GM13976 (cell line): ENCODE results near the gene CABP4.

Experiments
- DNase-seq: peaks from one replicate; pipeline ENCODE4 v3.0.0; 2012; ENCODE audit warnings: low spot score
- CTCF ChIP-seq: IDR thresholded peaks from 2 replicates; pipeline ENCODE4 v1.5.1; 2012; ENCODE audit warnings: borderline replicate concordance, mild to moderate bottlenecking; ENCODE audit not compliant: insufficient read depth; ENCODE audit errors: extremely low read depth, missing control alignments, control extremely low read depth
- in situ Hi-C: fragments of 300-500 bp; cut with MboI; formaldehyde crosslinking; loops from one replicate; pipeline ENCODE4 v1.12.0; 2022; ENCODE audit warnings: low sequenced_read_pairs, mixed read lengths, inconsistent platforms; ENCODE audit not compliant: unreplicated experiment

The CABP4 gene

DNA sequence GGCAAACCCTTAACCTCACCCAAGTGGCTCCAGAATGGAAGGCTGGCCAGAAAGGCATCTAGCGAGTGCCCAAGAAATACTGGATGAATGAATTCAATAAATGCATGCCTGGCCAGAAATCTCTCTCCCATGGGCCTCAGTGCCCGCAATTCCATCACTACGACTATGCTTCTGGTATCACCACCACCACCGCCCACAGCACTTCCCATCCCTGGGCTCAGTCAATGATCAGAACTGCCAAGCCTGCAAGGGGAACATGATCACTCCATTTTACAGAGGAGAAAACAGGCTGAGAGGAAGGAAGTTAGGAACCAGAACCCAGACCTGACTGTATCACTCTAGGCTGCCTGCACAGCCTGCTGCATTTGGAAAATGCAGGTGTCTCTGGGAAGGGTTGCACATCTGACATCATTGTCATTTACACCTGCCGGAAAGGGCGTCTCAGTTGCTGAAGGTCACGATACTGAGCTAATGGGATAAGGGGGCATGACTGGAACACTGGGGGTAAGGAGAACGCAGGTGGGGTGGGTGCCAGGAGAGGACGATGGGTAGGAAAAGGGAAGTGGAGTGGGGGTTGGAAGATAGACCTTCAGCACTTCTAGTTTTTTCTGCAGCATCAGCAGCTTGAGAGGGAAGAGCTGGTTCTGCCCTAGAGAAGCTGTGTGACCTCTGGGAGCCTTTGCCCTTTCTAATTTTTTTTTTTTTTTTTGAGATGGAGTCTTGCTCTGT is 5.9 kb upstream of the CABP4 start:
- no peak for DNase-seq
- no peak for TF ChIP-seq CTCF
- in situ Hi-C loops = no loop called here

DNA sequence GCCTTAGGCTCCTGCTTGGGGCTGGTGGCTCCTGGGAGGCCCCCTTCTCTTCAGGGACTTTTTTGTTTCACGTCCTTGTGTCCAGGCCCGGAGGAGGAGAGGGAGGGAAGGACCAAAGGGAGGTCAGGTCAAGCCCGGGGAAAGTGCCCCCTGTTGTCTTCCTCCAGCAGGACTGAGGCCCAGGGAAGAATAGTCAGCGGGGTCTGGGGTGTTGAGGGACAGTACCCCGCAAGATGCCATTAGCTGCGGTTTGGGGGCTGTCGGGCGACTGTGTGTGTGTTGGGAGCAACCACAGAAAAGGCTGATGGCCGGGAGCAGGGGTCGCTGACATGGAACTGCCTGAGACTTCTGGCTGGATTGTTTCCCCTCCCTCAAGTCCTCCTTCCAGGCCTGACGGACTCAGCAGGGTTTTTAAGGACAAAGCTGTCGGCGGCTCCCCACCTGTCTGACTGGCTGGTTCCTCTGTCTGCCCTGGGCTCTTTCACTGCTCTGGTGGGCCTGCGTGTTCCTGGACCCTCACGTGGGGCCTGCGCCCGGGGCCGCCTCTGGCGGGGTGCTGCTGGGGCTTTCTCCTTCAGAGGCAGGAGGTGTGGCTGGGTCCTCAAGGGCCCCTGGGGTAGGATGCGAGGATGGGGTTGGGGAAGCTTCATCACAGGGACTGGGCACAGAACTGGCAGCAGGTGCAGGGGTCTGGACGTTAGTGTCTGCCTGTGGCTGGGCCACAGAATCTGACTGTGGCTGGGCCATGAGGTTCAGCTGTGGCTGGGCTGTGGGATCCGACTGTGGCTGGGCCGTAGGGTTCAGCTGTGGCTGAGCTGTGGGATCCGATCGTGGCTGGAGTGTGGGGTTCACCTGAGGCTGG is 4.1 kb upstream of the CABP4 start:
- TF ChIP-seq CTCF = no peak
- in situ Hi-C loops = no loop called here

DNA sequence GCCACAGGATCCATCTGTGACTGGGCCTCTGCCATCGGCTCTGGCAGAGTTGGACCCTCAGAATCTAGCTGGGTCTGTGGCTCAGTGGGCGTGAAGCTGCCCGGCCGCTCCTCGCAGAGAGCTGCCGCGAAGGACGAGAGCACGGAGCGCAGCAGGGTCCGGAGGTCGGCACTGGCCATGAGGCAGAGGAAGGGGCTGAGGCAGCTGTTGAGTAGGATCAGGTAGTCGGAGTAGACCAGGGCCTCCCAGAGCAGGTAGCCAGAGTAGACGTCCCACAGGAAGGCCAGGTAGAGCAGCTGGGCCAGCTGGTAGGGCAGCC is 3.5 kb upstream of the CABP4 start:
- no peak for TF ChIP-seq CTCF
- DNase-seq = no peak
- in situ Hi-C loops = no loop called here

More for the DNA sequence above, 4.1 kb upstream of the CABP4 start:
- no peak for DNase-seq

DNA sequence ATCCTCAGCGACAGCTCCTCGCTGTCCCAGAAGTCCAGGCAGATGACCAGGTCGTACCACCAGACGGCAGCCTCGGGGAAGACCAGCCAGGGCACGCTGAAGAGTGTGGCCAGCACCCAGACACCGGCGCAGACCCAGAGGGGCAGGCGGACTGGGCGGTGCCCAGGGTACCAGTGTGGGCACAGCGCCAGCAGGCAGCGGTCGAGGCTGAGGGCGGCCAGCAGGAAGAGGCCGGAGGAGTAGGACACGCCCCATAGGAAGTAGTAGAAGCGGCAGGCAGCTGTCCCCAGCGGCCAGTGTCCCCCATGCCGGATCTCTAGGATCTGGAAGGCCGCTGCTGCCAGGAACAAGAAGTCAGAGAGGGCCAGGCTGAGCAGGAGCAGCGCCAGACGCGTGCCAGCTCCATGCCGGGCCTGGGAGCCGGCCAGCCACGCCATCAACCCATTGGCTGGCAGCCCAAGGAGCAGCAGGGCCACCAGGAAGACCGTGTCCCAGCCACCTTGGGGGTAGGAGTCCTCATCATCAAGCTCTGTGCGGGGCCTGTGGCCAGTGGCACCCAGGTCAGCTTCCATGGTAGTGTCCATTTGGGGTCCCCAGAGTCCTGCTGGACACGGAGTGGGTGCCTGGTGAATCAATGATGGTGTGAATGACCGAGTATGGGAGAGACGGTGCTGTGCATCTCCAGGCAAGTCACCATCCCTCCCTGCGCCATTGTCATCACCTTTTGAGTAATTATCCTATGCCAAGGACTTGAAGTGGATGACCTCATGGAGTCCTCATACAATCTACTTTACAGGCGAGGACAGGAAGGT is 2.8 kb upstream of the CABP4 start, which contains the start of gene GPR152:
Gene GPR152 (minus strand): TSS at position 589 of the 812 bp plus-strand sequence. CDS start 5 bp downstream, at position 584.
- no peak for TF ChIP-seq CTCF
- no peak for DNase-seq
- in situ Hi-C loops = no loop called here

DNA sequence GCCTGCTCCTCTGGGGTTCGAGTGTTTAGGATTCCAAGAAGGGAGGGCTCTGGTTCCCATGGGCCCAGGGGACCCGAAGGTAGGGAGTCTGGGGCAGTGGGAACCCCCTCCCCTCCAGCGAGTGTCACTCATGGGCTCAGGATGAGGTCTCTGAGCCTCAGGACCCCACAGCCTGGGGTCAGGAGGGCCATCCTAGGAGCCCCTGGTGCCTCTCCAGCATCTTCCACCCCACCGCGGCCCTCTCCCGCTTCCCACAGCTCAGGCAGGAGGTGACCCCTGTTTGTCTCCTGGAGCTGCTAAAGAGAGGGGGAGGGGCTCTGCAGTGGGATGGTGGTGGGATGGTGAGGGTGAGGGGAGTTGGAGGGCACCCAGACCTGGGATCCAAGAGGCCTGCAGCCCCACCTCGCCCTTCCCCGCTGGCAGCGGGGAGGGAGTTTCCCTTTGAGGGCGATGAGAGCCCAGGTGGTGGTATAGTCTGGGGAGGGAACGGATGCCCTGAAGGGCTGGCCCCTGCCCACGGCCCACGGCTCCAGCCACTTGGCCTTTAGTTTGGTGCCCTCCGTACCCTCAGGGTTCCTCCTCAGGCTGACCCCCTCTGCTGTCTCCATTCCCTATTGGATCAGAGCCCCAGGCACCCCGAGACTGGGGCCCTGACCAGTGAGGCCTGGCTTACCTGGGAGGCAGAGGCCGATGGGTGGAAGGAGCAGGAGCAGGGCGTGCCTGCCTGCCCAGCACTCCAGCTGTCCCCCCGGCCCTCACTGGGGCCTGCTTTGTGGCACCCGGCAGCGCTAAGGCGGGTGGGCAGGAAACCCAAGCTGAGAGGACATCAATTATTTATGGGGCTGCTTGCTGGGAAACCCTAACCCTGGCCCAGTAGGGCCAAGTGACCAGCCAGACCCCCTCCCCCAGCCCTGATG is 1.1 kb upstream of the CABP4 start:
- in situ Hi-C loops = no loop called here
- no peak for DNase-seq
- no peak for TF ChIP-seq CTCF
